Natural killer cell (primary cell): ENCODE measurements around the gene CCNB3. TPM values are rescaled to one million over a fixed set of nuclear protein-coding genes. Genes with fewer than 3 reads are reported as not detected.
A peak's percentile ranks its signal among the peaks of the same experiment; 100 is the strongest.
"Not testable (repeated sequence)": the region's sequence is repeated elsewhere in the genome, so short reads cannot be mapped to it uniquely, and the experiment has no call there.

Experiments
- ATAC-seq, 3 donors: fragments of 150-1000 bp in 2 of 3; fragments of 200-7000 bp in 1 of 3; cut with Tn5 transposase; 1 replicate in 1 of 3; 2 replicates in 2 of 3; pipeline ENCODE4 v1.10.0; 2021; ENCODE audit warnings: mild to moderate bottlenecking in 2 of 3, moderate library complexity in 2 of 3
- DNase-seq, 2 donors: peaks; one replicate each; pipeline versions ENCODE4 v3.0.0 to v3.0.0-alpha.2; 2013 to 2021; ENCODE audit warnings: mixed read lengths in 1 of 2
- H3K27ac ChIP-seq: one replicate; pipeline ENCODE4 v1.5.1; 2013; ENCODE audit warnings: mild to moderate bottlenecking, low read length
- H3K27me3 ChIP-seq: one replicate; pipeline ENCODE4 v1.6.1; 2013; ENCODE audit warnings: low read length; ENCODE audit not compliant: control insufficient read depth, insufficient read depth
- H3K36me3 ChIP-seq: one replicate; pipeline ENCODE4 v1.6.1; 2013; ENCODE audit warnings: low read length; ENCODE audit not compliant: control insufficient read depth, insufficient read depth
- H3K4me1 ChIP-seq: one replicate; pipeline ENCODE4 v1.6.1; 2013; ENCODE audit warnings: low read length; ENCODE audit not compliant: control insufficient read depth, insufficient read depth
- H3K4me3 ChIP-seq: one replicate; pipeline ENCODE4 v1.5.1; 2013; ENCODE audit warnings: low read length
- H3K9me3 ChIP-seq: one replicate; pipeline ENCODE4 v1.6.1; 2013; ENCODE audit warnings: low read length; ENCODE audit not compliant: control insufficient read depth, insufficient read depth
- H3K27ac Mint-ChIP-seq, 2 donors: one replicate each; pipeline ENCODE4 v1.8.0; 2022; ENCODE audit warnings: mild to moderate bottlenecking in 2 of 2, mixed read lengths in 2 of 2, moderate library complexity in 1 of 2
- H3K27me3 Mint-ChIP-seq, 2 donors: one replicate each; pipeline ENCODE4 v1.8.0; 2022; ENCODE audit warnings: low read depth in 2 of 2, mixed read lengths in 2 of 2
- H3K36me3 Mint-ChIP-seq: one replicate; pipeline ENCODE4 v1.8.0; 2022; ENCODE audit warnings: mixed read lengths
- H3K4me1 Mint-ChIP-seq, 2 donors: one replicate each; pipeline ENCODE4 v1.8.0; 2022; ENCODE audit warnings: mixed read lengths in 2 of 2
- H3K4me3 Mint-ChIP-seq: one replicate; pipeline ENCODE4 v1.8.0; 2022; ENCODE audit warnings: mild to moderate bottlenecking, moderate library complexity, mixed read lengths
- H3K9me3 Mint-ChIP-seq, 2 donors: one replicate each; pipeline ENCODE4 v1.8.0; 2022; ENCODE audit warnings: mixed read lengths in 2 of 2
- CTCF ChIP-seq: fragments of 200-600 bp; IDR thresholded peaks from one replicate; pipeline ENCODE4 v1.8.0; 2022; ENCODE audit warnings: antibody characterized with exemption
- WGBS: methylation state at CpG from one replicate; pipeline ENCODE4 v1.1.7; 2013; ENCODE audit warnings: missing lambda C conversion rate; ENCODE audit not compliant: insufficient coverage; 5-methylcytosine and 5-hydroxymethylcytosine counted together
- intact Hi-C: fragments of 100-400 bp; cut with micrococcal nuclease; formaldehyde crosslinking; loops from one replicate; pipeline ENCODE4 v1.14.2; 2022
- total RNA-seq, 4 donors: library from RNA; stranded (reverse); fragments of 120-200 nt in 1 of 4; gene quantifications; one replicate each; pipeline versions ENCODE4 v1.2.3 to v1.2.4, GENCODE V29; 2013 to 2022

CCNB3 gene
- total RNA-seq, 3 donors from 2014 or later (not counting 1 experiment from before 2014, with no cell fraction given), result 3.4 to 8.7 (median 4.3) TPM

GRCh38 chrX:50206753-50207152 is 2.2 kb downstream of the CCNB3 start:
- Histone ChIP-seq H3K4me1 (peaks cover 12% of the 10 kb centered on the region), H3K4me3 (no peak overlapping the region), H3K27me3 (no peaks in the 10 kb centered on the region), H3K27ac (no peak overlapping the region), H3K9me3 (no peaks in the 10 kb centered on the region), H3K36me3 (no peaks in the 10 kb centered on the region)
- no peaks in the 10 kb centered on the region for H3K9me3 Mint-ChIP-seq
- peaks cover 0 to 16% of the 10 kb centered on the region in 2 donors for H3K27me3 Mint-ChIP-seq
- H3K36me3 Mint-ChIP-seq, result no peaks in the 10 kb centered on the region
- no peak for DNase-seq
- no peak overlapping the region for H3K4me3 Mint-ChIP-seq
- no peak for ATAC-seq
- peaks cover 7 to 18% of the 10 kb centered on the region in 2 donors for H3K4me1 Mint-ChIP-seq
- intact Hi-C loops, result no loop called here
- no peak overlapping the region for H3K27ac Mint-ChIP-seq
- 98% methylated on average over 9 of the region's 11 CpGs for WGBS
- no peak for TF ChIP-seq CTCF

DNA sequence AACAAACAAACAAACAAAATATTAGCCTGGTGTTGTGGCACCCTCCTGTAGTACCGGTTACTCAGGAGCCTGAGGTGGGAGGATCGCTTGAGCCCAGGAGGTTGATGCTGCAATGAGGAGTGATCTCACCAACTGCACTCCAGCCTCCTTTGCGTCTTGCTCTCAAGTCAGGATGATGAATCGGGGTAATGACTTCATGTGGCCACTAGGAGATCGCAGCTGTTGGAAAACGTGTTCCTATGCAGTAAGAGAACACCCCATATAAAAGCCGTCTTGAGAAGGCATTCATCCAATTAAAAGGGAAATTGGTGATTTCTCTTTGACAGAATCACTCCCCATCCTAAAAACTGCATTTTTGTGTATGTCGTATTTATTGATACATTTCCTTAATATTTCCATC is 6.9 kb downstream of the CCNB3 start:
- H3K27me3 ChIP-seq, result no peaks in the 10 kb centered on the region
- Mint-ChIP-seq H3K27me3 (peaks cover 0 to 7% of the 10 kb centered on the region in 2 donors), H3K4me3 (no peak overlapping the region), H3K9me3 (no peaks in the 10 kb centered on the region), H3K4me1 (no peaks in the 10 kb centered on the region), H3K36me3 (no peaks in the 10 kb centered on the region), H3K27ac (no peak overlapping the region)
- peak in 1 of 2 donors; percentile 21 for DNase-seq
- no peak overlapping the region for H3K27ac ChIP-seq
- H3K36me3 ChIP-seq, result no peaks in the 10 kb centered on the region
- no peak overlapping the region for H3K4me3 ChIP-seq
- H3K4me1 ChIP-seq, result no peaks in the 10 kb centered on the region
- no peak for TF ChIP-seq CTCF
- 88% methylated on average over 6 of the region's 8 CpGs for WGBS
- intact Hi-C loops, result no loop called here
- H3K9me3 ChIP-seq, result no peaks in the 10 kb centered on the region
- ATAC-seq, result no peak

DNA sequence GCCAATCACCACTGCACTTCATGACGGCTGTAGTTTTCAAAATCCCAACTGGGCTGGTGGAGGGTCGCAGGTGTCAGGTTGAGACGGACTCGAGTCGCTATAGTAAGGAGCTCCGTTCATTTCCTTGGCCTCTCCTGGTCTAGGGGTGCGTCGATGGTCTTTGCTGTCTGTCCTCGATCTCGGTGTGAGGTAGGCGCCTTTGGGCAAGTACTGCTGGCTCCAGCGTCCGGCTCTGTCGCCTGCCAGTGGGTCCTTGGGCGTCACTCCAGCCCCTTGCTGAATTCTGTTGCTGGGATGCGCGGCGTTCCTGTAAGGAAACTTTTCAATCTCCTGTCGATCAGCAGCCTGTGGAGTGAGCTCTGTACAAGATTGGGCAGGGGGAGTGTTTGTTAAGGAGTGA is 76.7 kb downstream of the CCNB3 start:
- Histone ChIP-seq H3K27ac (no peak overlapping the region), H3K9me3 (no peaks in the 10 kb centered on the region), H3K4me3 (no peak overlapping the region), H3K36me3 (no peaks in the 10 kb centered on the region), H3K4me1 (no peaks in the 10 kb centered on the region), H3K27me3 (no peaks in the 10 kb centered on the region)
- no peaks in the 10 kb centered on the region for H3K27me3 Mint-ChIP-seq
- H3K4me1 Mint-ChIP-seq, result no peaks in the 10 kb centered on the region
- WGBS, result 94% methylated on average over 19 of the region's 19 CpGs
- no peaks in the 10 kb centered on the region for H3K9me3 Mint-ChIP-seq
- no peaks in the 10 kb centered on the region for H3K36me3 Mint-ChIP-seq
- intact Hi-C loops, result no loop called here
- H3K27ac Mint-ChIP-seq, result no peak overlapping the region
- TF ChIP-seq CTCF, result no peak
- ATAC-seq (no peak), DNase-seq (no peak)
- no peak overlapping the region for H3K4me3 Mint-ChIP-seq

DNA sequence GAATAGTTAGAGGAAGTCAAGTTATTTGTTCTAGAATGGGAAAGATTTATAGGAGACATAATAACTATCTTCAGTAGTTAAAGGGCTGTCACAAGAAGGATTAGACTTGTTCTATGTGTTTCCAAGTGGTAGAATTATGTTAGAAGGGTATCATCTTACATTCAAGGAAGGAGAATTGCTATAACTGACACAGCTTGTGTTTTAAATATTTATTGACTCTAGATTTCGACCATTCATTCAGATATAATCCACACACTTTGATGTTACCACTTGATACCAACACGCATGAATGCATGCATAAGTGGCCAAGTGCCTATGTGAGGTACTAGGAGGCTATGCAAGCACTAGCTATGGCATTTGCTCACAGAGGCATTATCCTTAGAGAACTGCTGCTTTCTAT is 122.7 kb downstream of the CCNB3 start:
- H3K4me1 Mint-ChIP-seq, result no peaks in the 10 kb centered on the region
- intact Hi-C loops, result no loop called here
- no peak overlapping the region for H3K27ac Mint-ChIP-seq
- 100% methylated on average over 1 of the region's 2 CpGs for WGBS
- Histone ChIP-seq H3K4me1 (no peaks in the 10 kb centered on the region), H3K27ac (no peak overlapping the region), H3K4me3 (no peak overlapping the region), H3K9me3 (no peaks in the 10 kb centered on the region), H3K27me3 (no peaks in the 10 kb centered on the region), H3K36me3 (no peaks in the 10 kb centered on the region)
- H3K27me3 Mint-ChIP-seq, result peaks cover 0 to 17% of the 10 kb centered on the region in 2 donors
- no peaks in the 10 kb centered on the region for H3K9me3 Mint-ChIP-seq
- H3K36me3 Mint-ChIP-seq, result no peaks in the 10 kb centered on the region
- DNase-seq, result no peak
- ATAC-seq, result no peak
- no peak for TF ChIP-seq CTCF
- no peak overlapping the region for H3K4me3 Mint-ChIP-seq

DNA sequence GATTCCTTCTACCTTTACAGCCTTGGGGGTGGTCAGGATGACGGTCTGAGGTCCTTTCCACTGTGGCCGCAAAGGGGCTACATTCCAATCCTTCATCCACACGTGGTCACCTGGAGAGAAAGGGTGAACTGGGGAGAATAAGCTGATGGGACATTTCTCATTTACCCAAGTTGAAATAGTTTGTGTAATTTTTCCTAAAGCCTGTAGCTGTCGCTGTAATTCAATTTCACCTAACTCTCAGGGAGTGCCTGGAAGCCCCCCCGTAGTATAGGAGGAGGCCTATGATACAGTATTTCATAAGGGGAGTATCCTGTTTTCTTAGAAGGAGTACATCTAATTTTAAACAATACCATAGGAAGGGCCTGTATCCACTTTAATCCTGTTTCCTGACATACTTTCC is 128.1 kb downstream of the CCNB3 start:
- H3K36me3 ChIP-seq, H3K4me1 Mint-ChIP-seq, H3K9me3 ChIP-seq, H3K27me3 ChIP-seq, H3K27ac ChIP-seq, H3K4me3 ChIP-seq, H3K4me1 ChIP-seq, H3K27me3 Mint-ChIP-seq, H3K4me3 Mint-ChIP-seq, H3K27ac Mint-ChIP-seq, H3K9me3 Mint-ChIP-seq, ATAC-seq, DNase-seq, H3K36me3 Mint-ChIP-seq: not testable (repeated sequence)
- WGBS, result no CpG with 5 or more reads among the region's 5 CpGs
- intact Hi-C loops, result loop anchor here (2.0 kb wide), 1 partner anchor 248 kb away; no protein-coding TSS in a partner anchor
